T-helper 22 cell (primary cell): ENCODE results near the gene OR8B12.
"Not testable (repeated sequence)": the region's sequence is repeated elsewhere in the genome, so short reads cannot be mapped to it uniquely, and the experiment has no call there.

Source experiments
- DNase-seq: peaks from one replicate; pipeline ENCODE4 v3.0.0-alpha.2; 2020; ENCODE audit warnings: low read depth

The OR8B12 gene

DNA sequence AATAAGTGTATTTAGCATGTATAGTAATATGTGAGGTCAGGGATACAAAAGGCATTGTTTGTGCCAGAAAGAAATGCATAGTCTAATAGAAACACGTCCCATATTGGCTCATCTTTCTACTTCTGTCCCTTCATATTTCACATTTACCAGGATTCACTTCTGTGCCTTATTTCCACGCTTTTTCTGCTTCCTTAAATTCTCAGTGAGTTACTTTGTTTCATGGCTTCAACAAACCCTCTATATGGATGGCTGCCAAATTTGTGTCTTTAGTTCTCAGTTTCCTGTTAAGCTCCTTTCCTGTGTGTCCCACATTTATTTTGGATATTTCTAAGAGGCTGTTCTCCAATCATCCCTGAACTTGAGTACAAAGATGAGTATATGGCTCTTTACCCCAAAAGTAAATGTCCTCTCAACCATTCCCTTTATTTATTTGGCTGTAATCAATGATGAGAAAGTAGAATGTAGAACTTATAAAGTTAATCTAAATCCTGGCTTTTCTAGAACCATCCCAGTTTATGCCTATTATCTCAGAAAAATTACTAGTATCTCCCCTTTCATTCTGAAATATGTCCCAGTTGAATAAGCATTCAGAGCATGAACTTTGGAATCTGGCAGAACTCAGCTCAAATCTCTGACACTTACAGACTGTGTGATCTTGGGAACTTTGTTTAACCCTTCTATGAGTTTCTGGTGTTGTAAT, 23.5 kb downstream of the OR8B12 start:
- DNase-seq = no peak

- no peak for DNase-seq
Observed at GRCh38 chr11:124518989-124519451, 24.4 kb downstream of the OR8B12 start.

- no peak for DNase-seq
Observed at GRCh38 chr11:124517314-124517713, 26.1 kb downstream of the OR8B12 start.

DNA sequence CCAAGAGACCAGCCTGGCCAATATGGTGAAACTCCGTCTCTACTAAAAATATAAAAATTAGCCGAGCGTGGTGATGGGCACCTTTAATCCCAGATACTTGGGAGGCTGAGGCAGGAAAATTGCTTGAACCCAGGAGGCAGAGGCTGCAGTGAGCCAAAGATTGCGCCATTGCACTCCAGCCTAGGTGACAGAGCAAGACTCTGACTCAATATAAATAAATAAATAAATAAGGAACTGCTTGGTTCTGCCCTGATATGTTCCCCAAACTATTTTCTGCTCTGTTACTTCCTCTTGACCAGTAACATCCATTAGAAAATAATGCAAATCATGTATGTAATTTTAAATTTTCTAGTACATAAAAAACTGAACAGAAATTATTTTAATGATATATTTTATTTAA, 28.8 kb downstream of the OR8B12 start:
- DNase-seq = not testable (repeated sequence)

GRCh38 chr11:124514131-124514530, 29.3 kb downstream of the OR8B12 start:
- DNase-seq = no peak

DNA sequence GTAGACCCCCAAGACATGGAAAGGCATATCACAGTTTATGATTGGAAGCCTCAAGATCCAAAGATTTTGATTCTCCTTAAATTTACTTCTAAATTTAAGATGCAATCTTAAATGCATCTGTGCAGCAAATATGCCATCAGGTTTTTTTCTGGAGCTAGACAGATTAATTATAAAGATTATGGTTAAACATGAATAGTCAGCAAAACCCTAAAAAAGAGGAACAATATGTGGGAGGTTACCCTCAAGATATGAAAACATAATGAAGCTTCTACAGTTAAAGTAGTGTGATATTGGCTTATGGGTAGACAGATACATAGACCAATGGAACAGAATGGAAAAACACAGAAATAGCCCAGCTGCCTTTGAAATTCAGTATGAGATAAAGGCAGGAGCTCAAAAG, 31.7 kb downstream of the OR8B12 start:
- no peak for DNase-seq

- DNase-seq = no peak
Observed at GRCh38 chr11:124510279-124510678, 33.2 kb downstream of the OR8B12 start.

DNA sequence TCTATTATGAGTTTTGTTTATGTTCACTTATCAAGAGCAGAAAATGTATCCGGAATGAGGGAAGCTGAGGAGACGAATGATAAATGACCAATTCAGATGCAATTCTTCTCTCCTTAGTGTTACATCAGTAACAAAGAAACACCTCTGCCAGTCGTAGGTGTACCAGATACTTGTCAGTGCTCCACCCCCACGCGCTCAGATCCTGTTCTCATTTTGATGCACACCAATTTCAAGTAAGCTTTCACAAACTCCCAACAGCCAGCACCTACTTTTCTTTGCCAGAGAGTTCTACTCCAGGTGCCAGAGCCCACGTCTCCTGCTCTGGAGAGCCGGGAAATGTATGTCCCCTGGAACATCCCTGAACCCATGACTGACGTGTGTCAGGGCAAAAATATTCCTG, 43.7 kb downstream of the OR8B12 start:
- DNase-seq = no peak

- DNase-seq = no peak
Observed at GRCh38 chr11:124493016-124493655, 50.3 kb downstream of the OR8B12 start.
